B cell (primary cell): ENCODE data around the gene CALCOCO2. TPM values are rescaled to one million over a fixed set of nuclear protein-coding genes. Genes with fewer than 3 reads are reported as not detected.

Experiments used
- ATAC-seq: fragments of 200-7000 bp; cut with Tn5 transposase; one replicate; pipeline ENCODE4 v1.10.0; 2021; ENCODE audit warnings: low read depth, mild to moderate bottlenecking, moderate number of reproducible peaks, moderate library complexity
- CTCF ChIA-PET: fragments of 350-600 bp; sonication (Branson Sonifier 250); formaldehyde crosslinking; loops from one replicate; lab custom pipeline; 2021; ENCODE audit warnings: antibody characterized with exemption, inconsistent platforms; lab: Charles Lee
- POLR2A ChIA-PET: fragments of 350-600 bp; sonication (Branson Sonifier 250); formaldehyde crosslinking; loops from one replicate; lab custom pipeline; 2021; ENCODE audit warnings: antibody characterized with exemption; lab: Charles Lee
- DNase-seq: peaks from one replicate; pipeline ENCODE4 v3.0.0; 2013
- H2AFZ ChIP-seq: 2 replicates; pipeline ENCODE4 v1.6.1; 2012; ENCODE audit warnings: mild to moderate bottlenecking, low read depth, low read length; ENCODE audit not compliant: insufficient read depth, poor library complexity, severe bottlenecking
- H3K27ac ChIP-seq, 2 donors: 1 replicate in 1 of 2; 2 replicates in 1 of 2; pipeline ENCODE4 v1.5.1; 2012 to 2013; ENCODE audit warnings: low read length in 2 of 2, mild to moderate bottlenecking in 2 of 2, moderate library complexity in 1 of 2
- H3K27me3 ChIP-seq, 4 experiments: fragments of 200-600 bp in 1 of 4; sonication (generic) in 1 of 4; replicated peaks in 1 of 4; 1 replicate in 2 of 4; 2 replicates in 2 of 4; pipeline versions ENCODE4 v1.6.1 to v1.7.0; 2013 to 2016; ENCODE audit warnings: low read length in 3 of 4, mild to moderate bottlenecking in 2 of 4, mixed read lengths in 1 of 4, moderate library complexity in 1 of 4; ENCODE audit not compliant: insufficient read depth in 4 of 4, control insufficient read depth in 3 of 4; ENCODE audit errors: control extremely low read depth in 1 of 4
- H3K36me3 ChIP-seq, 2 experiments: replicated peaks in 1 of 2; 1 replicate in 1 of 2; 2 replicates in 1 of 2; pipeline versions ENCODE4 v1.6.1 to v1.7.1; 2013; ENCODE audit warnings: low read length in 1 of 2; ENCODE audit not compliant: insufficient read depth in 2 of 2, control insufficient read depth in 1 of 2; ENCODE audit errors: control extremely low read depth in 1 of 2, extremely low read depth in 1 of 2
- H3K4me1 ChIP-seq, 2 donors: fragments of 200-600 bp in 1 of 2; sonication (generic) in 1 of 2; 1 replicate in 1 of 2; 2 replicates in 1 of 2; pipeline versions ENCODE4 v1.5.1 to v1.6.1; 2013 to 2017; ENCODE audit warnings: low read length in 2 of 2; ENCODE audit not compliant: control insufficient read depth in 2 of 2, insufficient read depth in 2 of 2
- H3K4me2 ChIP-seq: replicated peaks from 2 replicates; pipeline ENCODE3; 2012; ENCODE audit warnings: mild to moderate bottlenecking, low read depth, low read length; ENCODE audit not compliant: poor library complexity, severe bottlenecking
- H3K4me3 ChIP-seq, 5 experiments: fragments of 200-600 bp in 1 of 5; sonication (generic) in 1 of 5; 1 replicate in 3 of 5; 2 replicates in 2 of 5; pipeline versions ENCODE4 v1.5.1 to v1.7.0; 2011 to 2016; ENCODE audit warnings: low read length in 4 of 5, mild to moderate bottlenecking in 4 of 5, low read depth in 2 of 5, control low read depth in 1 of 5, moderate library complexity in 1 of 5; ENCODE audit not compliant: insufficient read depth in 1 of 5; ENCODE audit errors: control extremely low read depth in 1 of 5, extremely low read depth in 1 of 5
- H3K79me2 ChIP-seq: fragments of 200-600 bp; sonication (generic); one replicate; pipeline ENCODE4 v1.6.0; 2016; ENCODE audit warnings: low read length; ENCODE audit not compliant: control insufficient read depth, insufficient read depth
- H3K9ac ChIP-seq: fragments of 200-600 bp; sonication (generic); 2 replicates; pipeline ENCODE4 v1.6.1; 2017; ENCODE audit warnings: mild to moderate bottlenecking, low read length, moderate library complexity
- H3K9me3 ChIP-seq, 3 donors: one replicate each; pipeline versions ENCODE4 v1.6.1 to v1.7.1; 2013; ENCODE audit warnings: low read length in 2 of 3; ENCODE audit not compliant: control insufficient read depth in 2 of 3, insufficient read depth in 1 of 3; ENCODE audit errors: control extremely low read depth in 1 of 3
- H4K20me1 ChIP-seq: 2 replicates; pipeline ENCODE4 v1.6.0; 2012; ENCODE audit warnings: mild to moderate bottlenecking, low read length; ENCODE audit not compliant: insufficient read depth, control insufficient read depth, poor library complexity, severe bottlenecking
- H3K27ac Mint-ChIP-seq: one replicate; pipeline ENCODE4 v1.8.0; 2021; ENCODE audit warnings: mixed read lengths
- H3K27me3 Mint-ChIP-seq: one replicate; pipeline ENCODE4 v1.8.0; 2021; ENCODE audit warnings: mixed read lengths
- H3K4me1 Mint-ChIP-seq: one replicate; pipeline ENCODE4 v1.8.0; 2021; ENCODE audit warnings: mixed read lengths
- H3K4me3 Mint-ChIP-seq: one replicate; pipeline ENCODE4 v1.8.0; 2021; ENCODE audit warnings: mixed read lengths
- H3K9me3 Mint-ChIP-seq: one replicate; pipeline ENCODE4 v1.8.0; 2022; ENCODE audit warnings: mixed read lengths; ENCODE audit not compliant: insufficient read depth
- EZH2 ChIP-seq: IDR thresholded peaks from 2 replicates; pipeline ENCODE4 v1.6.1; 2012; ENCODE audit warnings: borderline replicate concordance, low read depth, mild to moderate bottlenecking, moderate library complexity, low read length; ENCODE audit not compliant: insufficient read depth, poor library complexity, severe bottlenecking
- WGBS: methylation state at CpG from one replicate; pipeline ENCODE4 v1.1.5; 2013; ENCODE audit warnings: missing lambda C conversion rate; ENCODE audit not compliant: insufficient coverage; 5-methylcytosine and 5-hydroxymethylcytosine counted together
- intact Hi-C: fragments of 100-400 bp; cut with micrococcal nuclease; formaldehyde crosslinking; loops from one replicate; pipeline ENCODE4 v1.10.0; 2022
- polyA plus RNA-seq: library from polyadenylated mRNA; depleted of rRNA; stranded (reverse); fragments of >200 nt; gene quantifications from 2 replicates; pipeline ENCODE4 v1.2.3, GENCODE V29; 2012
- total RNA-seq, 2 donors: library from RNA; stranded (reverse); fragments of 120-200 nt in 1 of 2; gene quantifications; 1 replicate in 1 of 2; 2 replicates in 1 of 2; pipeline versions ENCODE4 v1.2.3 to v1.2.4, GENCODE V29; 2013 to 2022
- TF ChIP-seq, protein P1 (sequence below): fragments of 200-600 bp; IDR thresholded peaks from one replicate; pipeline ENCODE4 v1.8.0; 2022; ENCODE audit warnings: antibody characterized with exemption, mild to moderate bottlenecking

The CALCOCO2 gene
- total and polyA plus RNA-seq, 2 donors (not counting 1 experiment from before 2014, with no cell fraction given), result 49.6 to 148 TPM

DNA sequence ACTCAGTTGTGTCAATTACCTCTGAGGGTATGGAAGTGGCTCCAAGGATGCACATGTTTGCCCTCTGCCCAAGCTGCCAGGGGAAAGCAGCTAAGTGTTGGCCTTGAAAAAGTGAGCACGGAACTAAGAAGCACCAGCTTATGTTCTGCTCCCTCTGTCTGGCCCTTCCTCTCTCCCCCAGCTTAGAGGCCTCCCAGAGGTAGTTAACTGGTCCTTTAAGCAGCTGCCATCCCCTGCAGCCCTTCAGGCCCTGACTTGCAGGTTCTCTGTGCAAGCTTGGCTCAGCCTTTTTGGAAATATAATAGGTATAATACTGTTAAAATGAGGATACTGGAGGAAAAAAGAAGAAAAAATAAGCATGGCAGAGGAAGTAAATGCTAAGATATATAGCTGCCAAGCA lies 70.4 kb downstream of the CALCOCO2 start:
- Histone ChIP-seq H2AFZ (no peak overlapping the region), H3K4me1 (no peaks in the 10 kb centered on the region), H3K27ac (no peak overlapping the region), H4K20me1 (no peaks in the 10 kb centered on the region), H3K36me3 (peaks cover 9 to 18% of the 10 kb centered on the region in 2 experiments), H3K79me2 (no peaks in the 10 kb centered on the region), H3K27me3 (no peaks in the 10 kb centered on the region), H3K9ac (no peak overlapping the region), H3K9me3 (no peaks in the 10 kb centered on the region), H3K4me2 (no peak overlapping the region), H3K4me3 (no peak overlapping the region)
- ChIA-PET POLR2A (no interaction called here), CTCF (interaction anchor here (1.3 kb wide), 1 partner anchor 17 kb away, joined by 4 read pairs; no protein-coding TSS in a partner anchor)
- H3K27me3 Mint-ChIP-seq, result no peaks in the 10 kb centered on the region
- intact Hi-C loops, result loop anchor here (10.0 kb wide), 1 partner anchor 796 kb away; the partner anchor contains the start of genes CBX1 and SNX11
- DNase-seq (no peak), ATAC-seq (no peak)
- no peak overlapping the region for H3K4me3 Mint-ChIP-seq
- no peak for TF ChIP-seq EZH2
- TF ChIP-seq, protein P1, sequence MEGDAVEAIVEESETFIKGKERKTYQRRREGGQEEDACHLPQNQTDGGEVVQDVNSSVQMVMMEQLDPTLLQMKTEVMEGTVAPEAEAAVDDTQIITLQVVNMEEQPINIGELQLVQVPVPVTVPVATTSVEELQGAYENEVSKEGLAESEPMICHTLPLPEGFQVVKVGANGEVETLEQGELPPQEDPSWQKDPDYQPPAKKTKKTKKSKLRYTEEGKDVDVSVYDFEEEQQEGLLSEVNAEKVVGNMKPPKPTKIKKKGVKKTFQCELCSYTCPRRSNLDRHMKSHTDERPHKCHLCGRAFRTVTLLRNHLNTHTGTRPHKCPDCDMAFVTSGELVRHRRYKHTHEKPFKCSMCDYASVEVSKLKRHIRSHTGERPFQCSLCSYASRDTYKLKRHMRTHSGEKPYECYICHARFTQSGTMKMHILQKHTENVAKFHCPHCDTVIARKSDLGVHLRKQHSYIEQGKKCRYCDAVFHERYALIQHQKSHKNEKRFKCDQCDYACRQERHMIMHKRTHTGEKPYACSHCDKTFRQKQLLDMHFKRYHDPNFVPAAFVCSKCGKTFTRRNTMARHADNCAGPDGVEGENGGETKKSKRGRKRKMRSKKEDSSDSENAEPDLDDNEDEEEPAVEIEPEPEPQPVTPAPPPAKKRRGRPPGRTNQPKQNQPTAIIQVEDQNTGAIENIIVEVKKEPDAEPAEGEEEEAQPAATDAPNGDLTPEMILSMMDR, result no peak
- no peaks in the 10 kb centered on the region for H3K4me1 Mint-ChIP-seq
- no peaks in the 10 kb centered on the region for H3K9me3 Mint-ChIP-seq
- 100% methylated on average over 1 of the region's 1 CpG for WGBS
- H3K27ac Mint-ChIP-seq, result no peak overlapping the region

DNA sequence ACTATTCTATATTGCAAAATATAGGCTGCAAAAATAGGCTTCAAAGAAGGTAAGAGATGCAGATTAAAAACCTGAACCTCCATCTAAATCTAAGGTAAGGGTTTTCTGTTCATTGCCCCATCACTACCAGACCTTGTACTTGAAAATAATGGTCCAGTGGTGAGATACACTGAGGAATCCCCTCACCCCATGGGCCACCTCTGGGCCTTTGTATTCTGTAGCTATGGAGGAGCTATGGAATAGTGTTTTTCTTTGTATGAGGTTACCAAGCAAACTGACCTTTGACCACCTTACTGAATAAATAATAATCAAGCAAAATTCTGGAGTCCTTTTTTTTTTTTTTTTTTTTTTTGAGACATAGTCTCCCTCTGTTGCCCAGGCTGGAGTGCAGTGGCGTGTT lies 72.6 kb downstream of the CALCOCO2 start:
- TF ChIP-seq, protein P1, result no peak
- TF ChIP-seq EZH2, result no peak
- Histone ChIP-seq H3K27ac (no peak overlapping the region), H4K20me1 (no peaks in the 10 kb centered on the region), H3K9ac (no peak overlapping the region), H2AFZ (no peak overlapping the region), H3K9me3 (no peaks in the 10 kb centered on the region), H3K36me3 (peaks cover 1% of the 10 kb centered on the region in 2 experiments), H3K4me3 (no peak overlapping the region), H3K4me1 (peaks cover 6 to 9% of the 10 kb centered on the region in 2 donors), H3K79me2 (peaks cover 3% of the 10 kb centered on the region), H3K4me2 (no peak overlapping the region), H3K27me3 (no peaks in the 10 kb centered on the region)
- no CpG with 5 or more reads among the region's 1 CpG for WGBS
- ChIA-PET POLR2A (interaction anchor here (0.7 kb wide), 1 partner anchor 14 kb away, joined by 3 read pairs; no protein-coding TSS in a partner anchor), CTCF (interaction anchor here (0.9 to 1.3 kb wide), 3 partner anchors 11 to 225 kb away, joined by 3 to 4 read pairs (median 4); partner anchors contain the start of gene ATP5MC1)
- intact Hi-C loops, result loop anchor here (10.0 kb wide), 1 partner anchor 799 kb away; the partner anchor contains the start of genes CBX1 and SNX11
- DNase-seq (no peak), ATAC-seq (no peak)
- Mint-ChIP-seq H3K4me3 (no peak overlapping the region), H3K27me3 (no peaks in the 10 kb centered on the region), H3K4me1 (peaks cover 8% of the 10 kb centered on the region), H3K9me3 (no peaks in the 10 kb centered on the region), H3K27ac (no peak overlapping the region)
